Mesothelial cell of epicardium (in vitro differentiated cells): ENCODE results near the gene ANK3. TPM values are rescaled to one million over a fixed set of nuclear protein-coding genes. Genes with fewer than 3 reads are reported as not detected.
A peak's percentile ranks its signal among the peaks of the same experiment; 100 is the strongest.

Source experiments
- DNase-seq, 2 experiments: peaks; one replicate each; pipeline ENCODE4 v3.0.0; 2021; ENCODE audit warnings: low spot score in 2 of 2; ENCODE audit not compliant: unreplicated experiment in 2 of 2
- H3K27ac Mint-ChIP-seq: 2 replicates; pipeline ENCODE4 v1.8.0; 2021; ENCODE audit warnings: mixed read lengths
- H3K27me3 Mint-ChIP-seq: 2 replicates; pipeline ENCODE4 v1.8.0; 2021; ENCODE audit warnings: low read depth, mixed read lengths
- H3K36me3 Mint-ChIP-seq: 2 replicates; pipeline ENCODE4 v1.8.0; 2021; ENCODE audit warnings: mixed read lengths
- H3K4me1 Mint-ChIP-seq: 2 replicates; pipeline ENCODE4 v1.8.0; 2021; ENCODE audit warnings: mixed read lengths
- H3K4me3 Mint-ChIP-seq: 2 replicates; pipeline ENCODE4 v1.8.0; 2021; ENCODE audit warnings: mild to moderate bottlenecking, moderate library complexity, mixed read lengths
- H3K9me3 Mint-ChIP-seq: 2 replicates; pipeline ENCODE4 v1.8.0; 2021; ENCODE audit warnings: mixed read lengths
- CTCF ChIP-seq: fragments of 200-600 bp; sonication (generic); IDR thresholded peaks from one replicate; pipeline ENCODE4 v1.5.0; 2021; ENCODE audit warnings: antibody characterized with exemption; ENCODE audit not compliant: unreplicated experiment
- total RNA-seq: library from RNA; stranded (reverse); gene quantifications from 3 replicates; pipeline ENCODE4 v1.2.1, GENCODE V29; 2021

The ANK3 gene
- total RNA-seq, 1 donor from 2014 or later, result 242 TPM

GRCh38 chr10:60403168-60403873 lies 13.6 kb upstream of the ANK3 start:
- Mint-ChIP-seq H3K4me3 (no peak overlapping the region), H3K27me3 (no peaks in the 10 kb centered on the region), H3K36me3 (peaks cover 6% of the 10 kb centered on the region), H3K4me1 (peaks cover 6% of the 10 kb centered on the region), H3K27ac (no peak overlapping the region), H3K9me3 (peaks cover 15% of the 10 kb centered on the region)
- no peak for TF ChIP-seq CTCF
- DNase-seq, result no peak

GRCh38 chr10:60400366-60400765 lies 10.7 kb upstream of the ANK3 start:
- Mint-ChIP-seq H3K27ac (no peak overlapping the region), H3K9me3 (peaks cover 10% of the 10 kb centered on the region), H3K4me3 (no peak overlapping the region), H3K27me3 (no peaks in the 10 kb centered on the region), H3K4me1 (peaks cover 31% of the 10 kb centered on the region), H3K36me3 (peaks cover 6% of the 10 kb centered on the region)
- TF ChIP-seq CTCF, result no peak
- no peak for DNase-seq

DNA sequence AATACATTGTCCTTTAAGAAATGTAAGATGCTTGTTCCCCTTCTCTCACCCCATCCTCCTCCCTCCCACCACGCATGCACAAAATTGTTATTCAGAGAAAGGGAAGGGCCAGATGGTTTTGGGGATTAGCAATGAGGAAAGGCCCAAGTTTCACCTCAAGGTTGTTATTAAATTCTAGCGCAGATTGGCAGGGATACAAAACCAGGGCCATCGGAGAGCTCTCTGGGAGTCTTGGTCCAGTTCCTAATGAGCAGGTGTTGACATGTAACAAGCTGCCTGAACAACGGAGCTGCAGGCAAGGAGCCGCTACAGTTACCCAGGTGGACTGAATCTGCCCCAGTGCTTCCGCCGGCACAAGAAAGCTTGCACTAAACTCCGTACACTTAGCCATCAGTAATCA lies 9.7 kb upstream of the ANK3 start:
- Mint-ChIP-seq H3K36me3 (peaks cover 2% of the 10 kb centered on the region), H3K4me1 (peaks cover 33% of the 10 kb centered on the region), H3K4me3 (no peak overlapping the region), H3K9me3 (peaks cover 2% of the 10 kb centered on the region), H3K27ac (no peak overlapping the region), H3K27me3 (no peaks in the 10 kb centered on the region)
- DNase-seq, result no peak
- TF ChIP-seq CTCF, result no peak

- Mint-ChIP-seq H3K27ac (peak overlapping the region; percentile 58), H3K4me3 (no peak overlapping the region), H3K36me3 (no peaks in the 10 kb centered on the region), H3K9me3 (no peaks in the 10 kb centered on the region), H3K4me1 (peaks cover 34% of the 10 kb centered on the region), H3K27me3 (no peaks in the 10 kb centered on the region)
- no peak for TF ChIP-seq CTCF
- no peak for DNase-seq
These were observed 8.1 kb upstream of the ANK3 start for GRCh38 chr10:60397792-60398191.

GRCh38 chr10:60396766-60397165 lies 7.1 kb upstream of the ANK3 start:
- H3K4me1 Mint-ChIP-seq, result peaks cover 37% of the 10 kb centered on the region
- peak overlapping the region; percentile 58 for H3K27ac Mint-ChIP-seq
- no peaks in the 10 kb centered on the region for H3K36me3 Mint-ChIP-seq
- H3K27me3 Mint-ChIP-seq, result no peaks in the 10 kb centered on the region
- no peak for DNase-seq
- TF ChIP-seq CTCF, result no peak
- H3K9me3 Mint-ChIP-seq, result no peaks in the 10 kb centered on the region
- H3K4me3 Mint-ChIP-seq, result no peak overlapping the region
